NCI-H1417 (cell line): Measurements from ENCODE around the gene SSBP4.

Experiments used
- DNase-seq, 3 experiments: peaks; one replicate each; lab custom pipeline; 2025; lab: John Stamatoyannopoulos, UW

Gene SSBP4

DNA sequence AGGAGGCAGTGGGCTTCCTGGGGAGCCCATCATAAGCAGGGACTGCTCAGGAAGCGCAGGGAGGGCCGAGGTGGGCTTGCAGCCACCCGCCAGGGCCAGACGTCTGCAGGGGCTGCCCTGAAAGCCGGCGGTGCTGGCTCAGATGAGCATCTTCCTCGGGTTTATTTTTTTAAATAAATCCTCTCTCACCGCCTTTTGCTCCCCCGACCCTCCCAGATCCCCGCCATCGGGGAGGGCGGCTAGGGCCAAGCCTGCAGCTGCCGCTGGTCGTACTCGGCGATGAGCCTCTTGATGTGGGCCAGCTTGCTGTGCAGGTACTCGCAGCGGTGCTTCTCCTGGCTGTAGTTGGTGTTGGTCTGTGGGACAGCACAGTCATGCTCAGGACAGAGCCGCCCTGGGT is 25.3 kb downstream of the SSBP4 start:
- no peak for DNase-seq

DNA sequence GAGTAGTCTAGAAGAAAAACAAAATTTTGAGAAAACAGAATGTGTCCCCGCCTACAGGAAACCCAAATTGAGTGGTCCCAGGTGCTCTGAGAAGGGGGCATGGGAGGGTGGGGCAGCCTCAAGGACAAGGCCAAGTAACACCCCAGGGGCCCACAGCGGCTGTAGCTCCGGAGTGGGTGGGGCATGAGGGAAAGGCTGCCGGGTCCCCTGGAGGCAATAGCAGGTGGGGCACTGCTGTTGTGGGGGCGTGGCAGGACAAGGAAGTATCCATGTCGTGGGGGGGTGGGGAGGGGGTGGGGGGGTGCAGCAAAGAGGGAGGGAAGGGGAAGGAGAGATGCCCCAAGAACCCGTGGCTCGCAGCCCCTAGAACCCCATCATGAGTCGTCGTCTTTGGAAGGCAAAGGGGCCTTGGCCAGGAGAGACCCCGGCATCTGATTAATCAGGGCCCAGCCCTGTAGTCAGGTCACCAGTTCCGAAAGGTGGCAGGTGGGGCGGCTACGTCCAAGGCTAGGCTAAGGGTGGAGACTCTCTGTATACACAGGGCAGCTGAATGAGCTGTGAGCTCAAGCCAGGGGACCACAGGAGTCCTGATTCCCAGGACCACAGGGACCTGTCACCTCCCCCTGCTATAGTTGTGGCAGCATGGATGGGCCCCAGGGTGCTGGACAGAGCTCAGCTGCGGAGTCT is 26.2 kb downstream of the SSBP4 start:
- no peak for DNase-seq

DNA sequence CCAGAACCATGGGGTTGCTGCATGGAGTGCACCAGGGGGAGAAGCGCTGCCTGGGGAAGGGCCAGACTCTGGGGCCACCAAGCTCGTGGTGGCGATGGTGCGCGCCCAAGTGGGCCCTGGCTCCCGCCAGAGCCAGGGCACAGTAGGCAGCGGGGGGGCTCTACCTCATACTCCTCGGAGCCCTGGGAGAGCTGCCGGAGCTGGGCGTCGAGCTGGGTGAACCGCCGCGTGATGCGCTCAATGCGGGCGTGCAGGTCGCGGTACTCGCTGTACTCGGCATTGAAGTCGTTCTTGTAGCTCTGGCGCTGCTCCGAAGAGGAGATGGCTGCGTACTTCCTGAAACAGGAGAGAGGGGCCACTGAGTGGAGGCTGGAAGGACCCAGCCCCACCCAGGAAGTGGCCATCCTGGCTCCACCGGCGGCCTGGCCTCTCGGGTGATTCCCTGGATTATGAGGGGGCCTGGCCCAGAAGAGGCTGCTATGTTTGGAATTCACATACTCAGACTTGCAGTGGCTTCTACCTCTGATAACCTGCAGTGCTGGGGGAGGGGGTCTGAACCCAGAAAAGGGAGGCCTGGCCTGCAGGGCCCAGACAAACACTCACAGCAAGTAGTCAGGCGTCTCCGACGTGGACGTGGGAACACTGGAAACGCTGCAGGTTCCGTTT is 27.1 kb downstream of the SSBP4 start:
- DNase-seq, result no peak

DNA sequence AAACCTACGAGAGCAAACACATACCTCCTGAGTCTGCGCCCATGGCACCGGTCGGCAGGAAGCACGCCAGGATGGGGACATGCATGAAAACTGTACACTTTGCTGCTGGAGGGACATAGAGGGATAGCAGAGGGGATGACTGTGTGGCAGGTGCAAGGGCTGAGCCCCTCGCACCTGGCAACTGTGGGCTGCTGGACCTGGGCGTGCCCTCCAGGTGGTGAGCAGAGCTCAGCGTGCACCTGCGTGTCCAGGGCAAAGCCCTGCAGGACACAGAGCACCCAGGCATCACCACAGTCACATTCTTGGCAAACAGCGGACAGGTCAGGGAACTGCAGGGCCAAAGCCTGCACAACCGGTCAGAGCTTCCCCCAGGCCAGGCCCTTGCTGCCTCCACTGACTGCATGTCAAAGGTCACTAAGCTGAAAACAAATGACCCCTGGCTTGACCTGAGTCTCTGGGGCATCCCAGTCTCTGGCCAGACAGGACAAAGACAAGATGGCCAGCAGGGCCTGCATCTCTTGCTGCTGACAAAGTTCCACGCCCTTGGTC is 27.7 kb downstream of the SSBP4 start:
- peak in 2 of 3 experiments; percentile 36 to 61 for DNase-seq

DNA sequence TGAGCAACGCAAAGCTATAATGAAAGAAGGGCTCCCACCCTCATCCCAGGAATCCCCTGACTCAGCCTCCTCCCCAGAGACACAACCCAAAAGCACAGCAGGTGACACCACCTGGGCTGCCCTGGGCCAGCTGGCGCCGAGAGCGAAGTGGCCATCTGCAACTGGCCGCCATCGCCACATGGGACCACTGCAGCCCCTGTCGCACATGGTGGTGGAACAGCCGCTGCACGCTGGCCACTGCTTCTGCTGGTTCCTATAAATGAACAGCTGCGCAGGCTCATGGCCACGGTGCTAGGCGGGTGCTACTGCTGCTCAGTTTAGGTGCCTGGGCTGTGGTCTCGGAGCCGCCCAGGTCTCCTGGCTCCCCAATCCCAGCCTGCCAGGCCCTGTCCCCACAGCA is 30.4 kb downstream of the SSBP4 start:
- no peak for DNase-seq

DNA sequence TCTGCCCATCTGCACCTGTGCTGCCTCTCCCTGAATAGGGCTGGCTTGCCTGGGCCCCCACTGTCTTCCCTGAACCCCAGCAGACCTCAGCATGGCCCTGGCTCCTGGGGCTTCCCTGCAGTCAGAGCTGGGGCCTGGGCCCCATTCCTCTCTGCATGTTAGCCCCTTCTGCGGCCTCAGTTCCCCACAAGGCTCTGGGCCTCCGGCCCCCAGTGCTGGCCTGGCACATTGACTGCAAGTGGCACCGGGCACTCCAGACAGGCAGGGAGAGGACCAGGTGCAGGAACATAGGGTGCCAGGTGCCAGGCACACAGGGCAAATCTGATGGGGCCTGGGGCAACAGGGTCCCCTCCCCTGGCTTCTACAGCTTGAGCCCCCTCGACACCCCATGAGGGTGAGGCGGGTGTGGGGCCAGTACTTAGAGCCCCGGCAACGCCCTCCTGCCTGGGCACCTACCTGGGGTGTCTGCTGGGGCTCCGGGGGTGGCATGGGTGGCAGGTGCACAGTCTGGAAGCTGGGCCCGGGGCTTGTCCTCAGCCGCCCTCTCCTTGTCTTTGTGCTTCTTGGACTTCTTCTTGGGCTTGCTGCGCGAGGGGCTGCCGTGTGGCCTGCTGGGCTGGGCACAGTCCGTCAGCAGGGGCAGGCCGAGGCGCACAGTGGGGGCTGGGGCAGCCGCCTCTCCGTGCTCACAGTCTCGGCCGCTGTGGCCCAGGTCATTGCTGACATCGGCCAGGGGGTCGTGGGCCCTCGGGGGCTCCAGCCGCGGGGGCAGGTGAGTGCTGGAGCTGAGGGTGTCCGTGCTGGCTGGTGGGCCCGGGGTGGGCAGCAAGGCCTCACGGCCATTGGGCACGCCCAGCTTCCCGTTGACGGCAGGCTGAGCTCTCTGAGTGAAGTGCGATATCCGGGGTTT is 31.1 kb downstream of the SSBP4 start:
- DNase-seq, result no peak

DNA sequence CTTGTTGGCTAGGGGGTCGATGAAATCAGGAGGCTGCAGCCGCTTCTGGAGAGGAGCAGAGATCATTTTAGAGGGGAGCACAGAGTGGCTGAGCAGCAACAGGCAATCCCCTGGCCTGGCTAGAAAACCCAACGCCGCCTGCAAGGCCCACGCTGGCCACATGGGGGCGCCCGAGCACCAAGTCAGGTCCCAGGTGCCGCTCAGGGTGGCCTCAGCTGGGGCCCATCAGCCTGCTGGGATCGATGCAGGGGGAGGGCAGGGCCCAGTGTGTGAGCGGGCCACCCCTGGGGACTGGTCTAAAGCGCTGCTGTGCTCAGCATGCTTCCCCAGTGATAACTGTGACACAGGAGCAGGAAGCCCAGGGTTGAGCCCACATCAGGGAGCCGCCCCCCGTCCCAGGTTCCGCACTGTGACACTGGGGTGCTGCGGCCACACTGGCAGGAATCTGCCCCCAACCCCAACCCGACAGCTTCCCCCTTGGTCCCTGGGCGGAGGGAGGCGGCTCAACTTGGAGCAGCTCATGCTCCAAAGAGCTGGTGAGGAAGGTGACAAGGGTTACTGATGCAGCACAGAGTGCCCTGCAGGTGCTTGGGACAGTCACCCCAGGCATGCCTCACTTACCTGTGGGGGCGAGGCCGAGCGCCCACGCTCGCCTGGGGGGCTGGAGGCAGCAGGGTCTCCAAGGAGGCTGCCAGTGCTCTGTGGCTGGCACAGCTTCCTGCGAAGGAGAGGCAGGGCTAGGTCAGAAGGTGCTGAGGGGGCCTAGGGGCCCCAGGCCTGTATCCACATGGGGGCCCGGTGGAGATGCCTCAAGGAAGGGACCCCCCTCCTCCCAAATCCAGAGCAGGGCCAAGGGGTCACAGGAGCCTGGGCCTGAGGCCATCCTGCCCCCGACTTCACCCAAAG is 32.0 kb downstream of the SSBP4 start:
- DNase-seq, result peak; percentile 40 to 78 (median 56)

DNA sequence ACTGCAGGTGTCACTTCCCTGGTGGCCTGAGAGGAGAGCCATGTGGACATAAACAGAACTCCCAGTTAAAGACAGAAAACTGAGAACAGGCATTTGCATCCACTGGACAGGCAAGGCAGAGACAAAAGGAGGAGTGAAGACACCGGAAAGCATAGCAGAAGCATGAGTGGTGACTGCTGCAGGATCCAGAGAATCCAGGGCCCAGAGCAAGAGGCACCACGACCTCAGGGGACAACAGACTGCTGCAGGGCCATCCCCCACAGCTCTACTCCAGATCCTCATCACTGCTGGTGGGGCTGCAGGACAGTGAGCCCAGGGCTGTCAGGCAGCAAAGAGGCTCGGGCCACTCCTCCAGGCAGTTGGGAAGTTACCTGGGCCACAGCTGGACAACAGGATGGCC is 33.2 kb downstream of the SSBP4 start:
- DNase-seq, result no peak

DNA sequence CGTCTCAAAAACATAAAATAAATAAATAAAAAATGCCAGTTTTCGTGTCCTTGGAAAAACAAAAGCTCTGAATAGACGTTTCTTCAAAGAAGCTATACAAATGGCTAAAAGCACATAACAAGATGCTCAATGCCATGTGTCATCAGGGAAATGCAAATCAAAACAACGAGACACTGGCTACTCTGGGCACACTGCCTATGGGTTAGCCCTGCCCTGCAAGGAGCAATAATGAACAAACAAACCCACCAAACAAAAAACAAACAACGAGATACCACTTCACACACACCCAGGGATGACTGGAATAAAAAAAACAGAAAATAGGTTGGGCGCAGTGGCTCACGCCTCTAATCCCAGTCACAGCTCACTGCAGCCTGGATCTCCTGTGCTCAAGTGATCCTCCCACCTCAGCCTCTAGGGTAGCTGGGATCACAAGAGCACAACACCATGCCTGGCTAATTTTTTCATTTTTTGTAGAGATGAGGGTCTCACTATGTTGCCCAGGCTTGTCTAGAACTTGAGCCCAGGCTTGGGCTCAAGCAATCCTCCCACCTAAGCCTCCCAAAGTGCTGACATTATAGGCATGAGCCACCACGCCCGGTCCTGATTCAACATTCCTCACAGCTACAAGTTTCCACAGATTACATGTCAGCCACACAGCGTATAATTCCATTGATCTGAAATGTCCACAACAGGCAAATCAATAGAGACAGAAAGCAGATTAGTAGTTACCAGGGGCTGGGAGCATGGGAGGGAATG is 34.2 kb downstream of the SSBP4 start:
- no peak for DNase-seq

DNA sequence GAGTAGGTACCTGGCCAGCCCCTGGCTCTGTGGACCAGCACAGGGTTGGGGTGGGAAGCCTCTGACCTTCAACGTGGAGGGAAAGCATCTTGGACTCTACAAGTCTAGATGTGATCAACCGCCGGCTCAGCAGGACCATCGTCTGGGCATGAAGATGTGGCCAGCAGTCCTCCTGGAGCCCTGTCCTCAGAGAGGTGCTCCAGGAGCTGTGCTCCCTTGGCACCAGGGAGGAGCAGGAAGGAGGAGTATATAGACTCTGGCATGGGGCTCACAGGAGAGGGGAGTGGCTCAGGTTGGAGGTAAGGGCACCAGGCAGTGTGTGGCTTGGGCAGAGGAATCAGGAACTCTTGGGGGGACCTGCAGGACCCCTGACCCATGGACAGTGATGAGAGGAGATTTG is 37.1 kb downstream of the SSBP4 start:
- DNase-seq, result no peak

DNA sequence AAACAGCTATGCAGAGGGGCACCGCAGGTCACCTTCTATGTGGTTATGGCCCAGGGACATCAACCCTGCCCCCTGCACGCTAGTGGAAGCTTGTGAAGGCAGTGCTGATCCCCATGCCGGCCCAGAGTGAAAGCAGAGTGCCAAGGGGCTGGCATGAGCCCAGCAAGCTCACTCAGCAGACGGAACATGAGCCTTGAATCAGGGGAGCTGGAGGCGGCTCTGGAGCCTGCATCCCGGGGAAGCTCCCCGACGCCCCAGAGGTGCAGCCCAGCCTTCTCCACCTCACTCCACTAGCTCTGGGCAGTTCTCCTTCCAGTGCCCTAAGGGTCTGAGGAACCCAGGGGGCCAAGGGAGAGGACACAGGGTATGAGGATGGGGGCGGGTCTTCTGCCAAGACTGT is 37.8 kb downstream of the SSBP4 start:
- no peak for DNase-seq

DNA sequence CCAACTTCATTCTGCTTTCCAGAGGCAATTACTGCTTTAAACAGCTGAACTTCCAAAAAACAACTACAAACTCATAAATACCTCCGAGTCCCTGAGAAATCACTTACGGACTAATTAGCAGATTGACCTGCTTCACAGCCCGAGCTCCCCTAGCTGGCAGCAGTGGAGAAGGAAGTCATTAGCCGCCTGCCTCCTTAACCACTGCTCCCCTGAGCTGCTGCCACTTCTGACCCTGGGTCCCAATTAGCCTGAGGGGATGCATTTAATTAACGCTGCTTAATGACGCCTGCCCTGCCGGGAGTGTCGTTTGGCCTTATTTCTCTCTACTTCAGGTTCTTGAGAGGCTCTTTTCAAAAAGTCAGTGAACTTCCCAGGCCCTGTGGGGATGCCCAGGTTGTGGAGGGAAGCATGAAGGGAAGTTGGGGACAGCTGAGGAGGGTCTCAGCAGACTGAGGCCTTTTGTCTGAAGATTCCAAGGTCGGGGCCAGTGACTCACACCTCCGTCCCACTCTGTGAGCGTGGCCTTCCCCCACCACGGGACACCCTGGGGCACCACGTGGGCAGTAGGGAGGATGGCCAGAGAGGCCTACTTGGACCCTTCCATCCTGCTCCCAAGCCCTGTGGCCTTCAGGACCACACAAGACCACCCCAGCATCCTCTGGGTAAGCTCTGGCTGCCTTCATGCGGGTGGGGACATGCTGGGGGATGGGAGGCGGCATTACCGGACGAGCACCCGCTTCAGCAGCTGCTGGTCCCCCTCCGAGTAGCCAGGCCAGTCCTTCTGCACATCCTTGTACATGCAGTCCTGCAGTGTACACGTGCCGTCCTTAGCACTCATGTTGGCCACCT is 38.5 kb downstream of the SSBP4 start:
- peak in 2 of 3 experiments; percentile 20 to 61 for DNase-seq

DNA sequence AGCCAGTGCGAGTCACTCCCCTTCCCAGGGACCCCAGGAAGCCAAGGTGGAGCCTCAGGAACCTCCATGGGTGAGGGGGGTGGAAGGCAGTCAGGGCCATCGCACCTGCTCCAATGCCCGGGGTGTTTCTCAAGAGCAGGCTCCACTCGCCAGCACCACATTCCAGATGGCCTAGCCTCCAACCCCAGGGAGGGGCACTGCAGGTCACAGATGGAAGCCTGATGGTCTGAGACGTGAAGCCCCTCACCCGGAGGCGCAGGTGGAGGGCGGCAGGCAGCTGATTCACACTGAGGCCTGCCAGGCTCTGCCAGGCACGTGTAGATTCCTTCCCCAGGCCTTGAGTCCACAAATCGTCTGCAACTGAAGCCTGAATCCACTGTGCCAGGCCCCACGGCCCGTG is 41.7 kb downstream of the SSBP4 start:
- no peak for DNase-seq

DNA sequence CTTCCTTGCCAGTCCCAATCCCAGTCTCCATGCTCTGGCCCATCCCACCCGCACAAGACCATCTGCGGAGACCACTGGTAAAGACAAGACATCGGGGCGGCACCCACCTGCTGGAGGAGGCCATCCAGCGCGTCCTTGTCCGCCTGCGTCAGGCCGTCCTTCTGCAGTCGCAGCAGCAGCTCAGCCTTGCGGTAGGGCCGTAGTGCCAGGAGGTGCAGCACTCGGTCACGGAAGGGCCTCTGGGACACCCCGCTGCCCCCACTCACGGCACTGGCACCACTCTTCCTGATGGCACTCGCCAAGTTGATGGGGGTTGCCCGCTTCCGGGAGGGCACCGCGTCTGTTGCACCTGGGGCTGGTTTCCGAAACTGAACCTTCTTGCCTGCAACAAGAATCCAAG is 42.3 kb downstream of the SSBP4 start:
- no peak for DNase-seq

DNA sequence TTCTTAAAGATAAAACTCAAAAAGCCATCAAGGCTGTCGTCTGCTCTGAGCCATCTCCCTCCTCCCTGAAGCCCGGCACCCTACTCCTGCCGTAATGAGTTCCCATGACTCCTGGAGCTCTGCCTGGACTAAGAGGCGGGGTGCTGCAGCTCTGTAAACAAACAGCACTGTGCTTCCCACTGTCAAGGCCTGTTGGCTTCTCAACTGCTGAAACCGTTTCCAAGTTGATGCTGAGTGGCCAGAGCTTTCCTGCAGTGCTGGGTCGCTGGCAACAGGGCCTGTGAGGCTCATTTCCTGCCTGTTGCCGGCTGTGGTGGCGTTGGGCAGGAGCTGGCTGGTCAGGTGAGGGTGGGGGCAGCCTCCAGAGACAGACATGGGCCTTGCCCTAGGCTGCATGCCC is 45.4 kb downstream of the SSBP4 start:
- DNase-seq, result peak; percentile 28 to 94 (median 73)

DNA sequence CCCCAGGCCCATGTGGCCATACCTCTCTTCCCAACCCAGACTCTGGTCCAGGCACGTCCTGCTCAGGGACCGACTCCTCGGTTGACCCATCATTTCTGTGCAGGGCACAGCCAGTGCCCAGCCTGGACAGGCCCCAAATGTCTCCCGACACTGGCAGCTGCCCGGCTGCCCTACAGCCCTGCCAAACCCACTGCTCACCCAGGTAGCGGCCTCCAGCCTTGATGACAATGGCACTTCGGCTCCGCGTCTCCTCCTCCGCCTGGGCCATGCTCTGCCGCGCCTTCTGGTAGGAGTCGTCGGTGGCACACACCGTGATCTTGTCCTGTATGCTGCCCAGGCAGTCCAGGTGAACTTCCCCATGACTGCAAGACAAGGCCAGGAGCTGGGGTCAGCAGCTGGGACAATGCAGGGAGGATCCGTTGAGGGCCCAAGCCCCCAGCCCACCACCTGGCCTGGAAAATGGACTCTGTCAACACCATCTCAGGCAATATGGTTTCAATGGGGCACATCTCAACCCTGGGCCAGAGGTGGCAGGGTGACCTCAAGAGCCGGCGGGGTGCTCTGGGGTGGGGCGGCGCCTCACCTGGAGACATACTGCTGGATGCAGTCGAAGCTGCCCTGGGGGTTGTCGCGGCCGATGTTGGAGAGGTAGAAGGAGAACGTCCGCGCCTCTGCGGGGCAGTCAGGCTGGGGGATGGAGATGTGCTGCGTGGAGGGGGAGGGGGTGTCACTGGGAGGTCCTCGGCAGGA is 46.2 kb downstream of the SSBP4 start:
- DNase-seq, result no peak

DNA sequence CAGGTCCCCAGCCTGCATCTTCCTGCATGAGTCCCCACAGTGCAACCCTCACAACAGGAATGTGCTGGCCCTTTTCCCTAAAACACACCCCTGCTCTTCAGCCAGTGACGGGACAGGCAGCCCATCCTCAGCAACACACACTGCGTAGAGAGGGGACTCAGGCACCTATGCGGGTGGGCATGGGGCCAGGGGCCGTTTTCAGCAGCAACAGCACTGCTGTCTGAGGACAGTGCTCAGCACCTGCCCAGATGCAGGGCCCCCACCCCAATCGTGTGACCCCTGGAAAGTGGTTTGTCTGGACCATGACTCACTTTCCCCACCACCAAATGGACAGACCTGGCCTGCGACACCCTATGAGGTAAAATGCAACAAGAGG is 46.8 kb downstream of the SSBP4 start:
- DNase-seq, result no peak

DNA sequence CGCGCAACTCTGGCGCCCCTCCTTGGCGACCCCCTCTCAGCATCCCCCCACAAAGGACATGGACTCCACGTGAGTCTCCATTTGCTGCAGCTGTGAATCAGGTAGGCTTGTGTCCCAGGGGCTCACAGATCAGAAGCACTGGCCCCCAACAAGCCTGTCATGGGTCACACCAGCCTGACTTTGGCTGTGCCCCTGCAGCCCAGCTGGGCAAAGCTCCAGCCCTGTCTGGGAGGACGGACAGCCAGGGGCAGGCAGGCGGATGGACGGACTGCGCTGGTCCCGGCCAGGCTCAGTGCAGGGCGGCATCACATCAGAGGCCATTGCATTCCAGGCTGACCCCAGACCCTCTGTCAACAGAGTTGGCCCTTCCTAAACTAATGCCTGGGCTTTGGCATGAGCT is 47.2 kb downstream of the SSBP4 start:
- no peak for DNase-seq

DNA sequence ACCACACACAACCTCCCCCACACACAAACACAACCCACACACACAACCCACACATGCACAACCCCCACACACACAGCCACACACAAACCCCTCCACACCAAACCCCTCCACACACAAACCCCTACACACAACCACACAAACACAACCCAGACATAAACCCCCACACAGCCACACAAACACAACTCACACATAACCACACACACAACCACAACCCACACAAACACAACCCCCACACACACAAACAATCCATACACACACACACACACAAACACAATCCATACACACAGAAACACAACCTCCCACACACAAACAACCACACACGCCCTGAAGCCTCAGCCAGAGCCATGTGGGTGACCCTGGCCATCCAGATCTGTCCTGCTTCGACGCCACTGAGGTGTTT is 48.8 kb downstream of the SSBP4 start:
- DNase-seq, result no peak
